Uterine smooth muscle cell (primary cell): ENCODE results near the gene CPEB2. TPM values are rescaled to one million over a fixed set of nuclear protein-coding genes. Genes with fewer than 3 reads are reported as not detected.

Source experiments
- total RNA-seq: library from RNA; depleted of rRNA; stranded (reverse); fragments of >200 nt; gene quantifications from 2 replicates; pipeline ENCODE4 v1.2.3, GENCODE V29; 2014

CPEB2 gene
- total RNA-seq = 19.5 and 25.6 TPM in 2 replicates

GRCh38 chr4:15001869-15002658, at the start of gene CPEB2:
TSS of gene CPEB2 (plus strand) at chr4:15002481. CDS start at chr4:15002674, 193 bp downstream.

